ENCODE results near the gene DDX3X. TPM values are rescaled to one million over a fixed set of nuclear protein-coding genes. Genes with fewer than 3 reads are reported as not detected.
"Not testable (repeated sequence)": the region's sequence is repeated elsewhere in the genome, so short reads cannot be mapped to it uniquely, and the experiment has no call there.

DDX3X gene
- polyA plus RNA-seq, 6 donors from 2014 or later, result 96.7 to 193 (median 158) TPM

- Mint-ChIP-seq H3K27ac (peak overlapping the region in 4 of 6 donors; percentile 0 to 88 (median 86)), H3K4me3 (peak overlapping the region in 1 of 8 donors; percentile 50), H3K4me1 (peaks cover 5 to 11% (median 11%) of the 10 kb centered on the region in 3 donors), H3K27me3 (no peaks in the 10 kb centered on the region), H3K9me3 (no peaks in the 10 kb centered on the region), H3K36me3 (peaks cover 27 to 39% of the 10 kb centered on the region in 2 donors)
- DNase-seq, result no peak
- ATAC-seq (ENCODE audit: low read depth in 2 of 2), result peak; percentile 36 to 38
Measured at GRCh38 chrX:41350150-41350975, 16.4 kb downstream of the DDX3X start.

- DNase-seq, result no peak
- peak overlapping the region in 1 of 8 donors; percentile 50 for H3K4me3 Mint-ChIP-seq
- H3K27me3 Mint-ChIP-seq, result no peaks in the 10 kb centered on the region
- peak; percentile 34 to 37 for ATAC-seq (ENCODE audit: low read depth in 2 of 2)
- H3K9me3 Mint-ChIP-seq, result no peaks in the 10 kb centered on the region
- peaks cover 5 to 11% (median 11%) of the 10 kb centered on the region in 3 donors for H3K4me1 Mint-ChIP-seq
- peak overlapping the region in 4 of 6 donors; percentile 86 to 88 (median 86) for H3K27ac Mint-ChIP-seq
- H3K36me3 Mint-ChIP-seq, result peaks cover 26 to 34% of the 10 kb centered on the region in 2 donors
Measured at GRCh38 chrX:41350976-41351569, 17.1 kb downstream of the DDX3X start.

DNA sequence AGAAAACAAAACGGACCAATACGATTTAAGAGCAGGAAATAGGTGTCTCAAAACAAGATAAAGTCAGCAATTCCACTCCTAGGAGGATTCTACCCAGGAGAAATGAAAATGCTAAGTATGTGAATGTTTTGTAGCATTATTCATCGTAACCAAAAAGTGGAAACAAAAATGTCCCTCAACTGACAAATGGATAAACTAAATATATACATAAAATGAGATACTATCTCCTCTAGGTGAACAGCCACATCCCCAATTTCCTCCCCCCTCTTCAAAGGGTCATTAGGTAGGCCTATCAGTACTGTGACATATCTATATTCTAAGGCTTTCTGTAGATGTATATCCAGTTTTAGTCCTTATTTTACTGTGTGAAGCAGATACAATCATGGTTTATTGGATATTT is 18.0 kb downstream of the DDX3X start:
- DNase-seq, result no peak
- no peak for ATAC-seq (ENCODE audit: low read depth in 2 of 2)
- peaks cover 17 to 26% of the 10 kb centered on the region in 2 donors for H3K36me3 Mint-ChIP-seq
- H3K27ac Mint-ChIP-seq, result peak overlapping the region in 5 of 6 donors; percentile 80 to 88 (median 86)
- H3K27me3 Mint-ChIP-seq, result no peaks in the 10 kb centered on the region
- no peak overlapping the region for H3K4me3 Mint-ChIP-seq
- H3K9me3 Mint-ChIP-seq, result no peaks in the 10 kb centered on the region
- H3K4me1 Mint-ChIP-seq, result peaks cover 5 to 11% (median 11%) of the 10 kb centered on the region in 3 donors

- H3K9me3 Mint-ChIP-seq, result no peaks in the 10 kb centered on the region
- peak overlapping the region in 4 of 6 donors; percentile 50 to 86 (median 77) for H3K27ac Mint-ChIP-seq
- H3K4me3 Mint-ChIP-seq, result no peak overlapping the region
- H3K36me3 Mint-ChIP-seq, result peaks cover 13 to 21% of the 10 kb centered on the region in 2 donors
- DNase-seq, result no peak
- H3K27me3 Mint-ChIP-seq, result no peaks in the 10 kb centered on the region
- no peak for ATAC-seq (ENCODE audit: low read depth in 2 of 2)
- peaks cover 5 to 11% (median 11%) of the 10 kb centered on the region in 3 donors for H3K4me1 Mint-ChIP-seq
Measured at GRCh38 chrX:41352329-41352838, 18.4 kb downstream of the DDX3X start.

DNA sequence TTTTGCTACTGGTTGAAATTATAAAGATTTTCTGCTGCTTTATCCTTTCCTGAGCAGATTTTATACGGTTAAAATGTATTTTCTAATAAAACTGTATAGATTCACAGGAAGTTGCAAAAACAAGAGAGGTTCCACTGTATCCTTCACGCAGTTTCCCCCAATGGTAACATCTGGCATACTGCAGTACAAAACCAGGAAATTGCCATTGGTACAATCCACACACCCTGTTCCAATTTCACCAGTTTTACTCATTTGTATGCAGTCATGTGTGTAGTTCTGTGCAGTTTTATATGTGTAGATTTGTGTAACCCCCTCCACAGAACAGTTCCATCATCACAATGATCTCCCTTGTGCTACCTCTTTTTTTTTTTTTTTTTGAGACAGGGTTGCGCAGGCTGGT is 20.0 kb downstream of the DDX3X start:
- H3K36me3 Mint-ChIP-seq, result peaks cover 0 to 7% of the 10 kb centered on the region in 2 donors
- H3K27ac Mint-ChIP-seq, result no peak overlapping the region
- no peaks in the 10 kb centered on the region for H3K9me3 Mint-ChIP-seq
- DNase-seq (no peak), ATAC-seq (ENCODE audit: low read depth in 2 of 2) (no peak)
- peaks cover 5 to 11% (median 11%) of the 10 kb centered on the region in 3 donors for H3K4me1 Mint-ChIP-seq
- H3K4me3 Mint-ChIP-seq, result no peak overlapping the region
- no peaks in the 10 kb centered on the region for H3K27me3 Mint-ChIP-seq

DNA sequence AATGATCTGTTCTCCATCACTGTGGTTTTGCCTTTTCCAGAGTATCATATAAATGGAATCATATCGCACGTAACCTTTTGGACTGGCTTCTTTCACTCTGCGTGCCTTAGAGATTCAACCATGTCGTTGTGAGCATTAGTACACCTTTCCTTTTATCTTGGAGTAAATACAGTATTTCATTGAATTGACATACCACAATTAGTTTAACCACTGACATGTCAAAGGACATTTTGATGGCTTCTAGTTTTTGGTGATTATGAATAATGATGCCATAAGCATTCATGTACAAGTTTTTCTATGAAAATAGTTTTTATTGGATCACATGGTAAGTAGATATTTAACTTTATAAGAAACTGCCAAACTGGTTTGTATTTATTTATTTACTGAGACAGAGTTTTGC is 35.2 kb downstream of the DDX3X start:
- H3K4me1 Mint-ChIP-seq, result no peaks in the 10 kb centered on the region
- no peak overlapping the region for H3K27ac Mint-ChIP-seq
- H3K9me3 Mint-ChIP-seq, result peaks cover 0 to 10% (median 0%) of the 10 kb centered on the region in 7 donors
- no peak overlapping the region for H3K4me3 Mint-ChIP-seq
- peaks cover 0 to under 1% of the 10 kb centered on the region in 2 donors for H3K36me3 Mint-ChIP-seq
- DNase-seq (no peak), ATAC-seq (ENCODE audit: low read depth in 2 of 2) (no peak)
- no peaks in the 10 kb centered on the region for H3K27me3 Mint-ChIP-seq

GRCh38 chrX:41371575-41371974 is 37.6 kb downstream of the DDX3X start:
- Mint-ChIP-seq H3K9me3 (peaks cover 0 to 10% (median 0%) of the 10 kb centered on the region in 7 donors), H3K4me3 (peak overlapping the region in 1 of 8 donors; percentile 16)
- H3K4me1 Mint-ChIP-seq; H3K36me3 Mint-ChIP-seq; DNase-seq; H3K27me3 Mint-ChIP-seq; ATAC-seq (ENCODE audit: low read depth in 2 of 2); H3K27ac Mint-ChIP-seq: not testable (repeated sequence)

DNA sequence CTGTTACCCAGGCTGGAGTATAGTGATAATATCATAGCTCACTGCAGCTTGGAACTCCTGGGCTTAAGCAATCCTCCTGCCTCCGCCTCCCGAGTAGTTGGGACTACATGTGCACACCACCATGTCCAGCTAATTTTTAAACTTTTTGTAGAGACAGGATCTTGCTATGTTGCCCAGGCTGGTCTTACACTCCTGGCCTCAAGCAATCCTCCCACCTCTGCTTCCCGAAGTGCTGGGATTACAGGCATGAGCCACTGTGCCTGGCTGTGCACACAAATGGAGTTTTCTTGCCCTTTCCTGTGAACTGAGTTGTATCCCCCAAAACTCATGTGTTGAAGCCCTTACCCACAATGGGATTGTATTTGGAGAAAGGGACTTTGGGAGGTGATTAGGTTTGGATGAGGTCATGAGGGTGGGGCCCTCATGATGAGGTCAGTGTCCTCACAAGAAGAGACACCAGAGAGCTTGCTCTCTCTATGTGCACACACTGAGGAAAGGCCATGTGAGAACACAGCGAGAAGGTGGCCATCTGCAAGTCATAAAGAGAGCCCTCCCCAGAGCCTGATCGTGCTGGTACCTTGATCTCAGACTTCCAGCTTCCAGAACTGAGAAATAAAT is 40.1 kb downstream of the DDX3X start:
- Mint-ChIP-seq H3K36me3 (no peaks in the 10 kb centered on the region), H3K4me1 (no peaks in the 10 kb centered on the region), H3K27ac (no peak overlapping the region), H3K4me3 (no peak overlapping the region), H3K9me3 (peaks cover 0 to 7% (median 0%) of the 10 kb centered on the region in 7 donors), H3K27me3 (no peaks in the 10 kb centered on the region)
- no peak for ATAC-seq (ENCODE audit: low read depth in 2 of 2)
- no peak for DNase-seq

- DNase-seq (no peak), ATAC-seq (ENCODE audit: low read depth in 2 of 2) (no peak)
- H3K27me3 Mint-ChIP-seq, result no peaks in the 10 kb centered on the region
- peak overlapping the region in 2 of 6 donors; percentile 23 to 54 for H3K27ac Mint-ChIP-seq
- no peak overlapping the region for H3K4me3 Mint-ChIP-seq
- H3K36me3 Mint-ChIP-seq, result no peaks in the 10 kb centered on the region
- H3K9me3 Mint-ChIP-seq, result no peaks in the 10 kb centered on the region
- H3K4me1 Mint-ChIP-seq, result no peaks in the 10 kb centered on the region
Measured at GRCh38 chrX:41377624-41378023, 43.7 kb downstream of the DDX3X start.

DNA sequence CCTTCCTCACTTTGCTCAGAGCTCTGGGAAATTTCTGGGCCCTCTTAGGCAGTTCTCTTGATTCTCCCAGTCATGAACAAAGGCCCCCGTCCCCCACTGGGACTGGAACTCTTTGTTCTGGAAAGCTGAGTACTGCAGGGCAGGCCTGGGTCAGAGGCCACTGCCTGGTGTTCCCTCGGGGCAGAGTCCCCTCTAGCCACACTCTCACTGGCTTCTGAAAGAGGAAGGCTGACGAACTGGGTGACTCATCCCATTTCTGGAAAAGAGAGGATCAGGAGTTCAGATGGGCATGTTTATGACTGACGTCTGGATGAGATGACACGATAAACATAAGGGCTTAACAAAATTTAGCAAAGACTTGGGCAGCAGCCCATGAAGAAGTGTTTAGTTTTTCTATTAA is 47.7 kb downstream of the DDX3X start:
- Mint-ChIP-seq H3K27me3 (no peaks in the 10 kb centered on the region), H3K4me1 (peaks cover 0 to 6% (median 0%) of the 10 kb centered on the region in 3 donors), H3K27ac (no peak overlapping the region), H3K9me3 (no peaks in the 10 kb centered on the region), H3K4me3 (no peak overlapping the region), H3K36me3 (no peaks in the 10 kb centered on the region)
- ATAC-seq (ENCODE audit: low read depth in 2 of 2) (no peak), DNase-seq (no peak)

DNA sequence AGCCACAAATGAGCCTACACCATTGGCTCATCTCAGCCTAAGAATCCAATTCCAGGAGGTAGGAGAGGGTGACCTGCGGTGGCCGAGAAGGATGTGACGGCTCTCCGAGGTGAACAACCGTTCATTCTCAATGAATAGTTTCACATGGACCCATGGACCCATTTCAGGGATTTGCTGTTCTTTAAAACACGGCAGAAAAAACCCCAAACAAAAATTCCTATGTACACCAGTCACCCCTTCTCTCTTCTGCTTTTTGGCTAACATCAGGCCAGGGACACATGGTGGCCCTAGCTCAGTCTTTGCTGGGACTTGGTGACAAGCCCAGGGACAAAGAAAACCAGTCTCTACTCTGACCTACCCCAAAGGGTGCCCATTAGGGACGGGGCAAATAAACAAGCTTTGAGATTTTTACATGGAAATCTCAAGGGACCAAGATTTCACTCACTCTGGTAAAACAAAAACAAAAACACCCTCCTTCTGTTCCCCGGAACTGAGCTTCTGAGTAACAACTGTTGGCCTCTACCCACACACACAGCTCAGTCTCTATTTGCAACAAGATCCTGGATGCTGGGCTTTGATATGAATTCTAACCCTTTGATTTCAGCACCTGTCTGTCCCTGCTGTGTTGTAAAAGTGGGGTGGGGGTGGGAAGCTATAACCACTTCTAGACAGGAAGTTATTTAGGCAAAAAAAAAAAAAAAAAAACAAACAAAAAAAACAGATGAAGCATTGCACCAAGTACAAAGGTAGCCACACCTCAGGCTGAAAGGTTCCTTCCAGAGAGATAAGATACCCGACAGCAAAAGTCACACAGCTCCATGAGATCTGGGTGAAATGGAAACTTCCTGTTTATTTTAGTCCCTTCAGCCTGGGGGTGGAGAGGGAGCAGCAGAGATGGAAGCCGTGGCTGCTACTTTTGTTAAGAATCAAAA is 49.0 kb downstream of the DDX3X start:
- ATAC-seq (ENCODE audit: low read depth in 2 of 2) (no peak), DNase-seq (no peak)
- Mint-ChIP-seq H3K4me1 (peaks cover 0 to 6% (median 0%) of the 10 kb centered on the region in 3 donors), H3K4me3 (no peak overlapping the region), H3K9me3 (no peaks in the 10 kb centered on the region), H3K36me3 (no peaks in the 10 kb centered on the region), H3K27ac (peak overlapping the region in 4 of 6 donors; percentile 56 to 65 (median 64)), H3K27me3 (no peaks in the 10 kb centered on the region)

DNA sequence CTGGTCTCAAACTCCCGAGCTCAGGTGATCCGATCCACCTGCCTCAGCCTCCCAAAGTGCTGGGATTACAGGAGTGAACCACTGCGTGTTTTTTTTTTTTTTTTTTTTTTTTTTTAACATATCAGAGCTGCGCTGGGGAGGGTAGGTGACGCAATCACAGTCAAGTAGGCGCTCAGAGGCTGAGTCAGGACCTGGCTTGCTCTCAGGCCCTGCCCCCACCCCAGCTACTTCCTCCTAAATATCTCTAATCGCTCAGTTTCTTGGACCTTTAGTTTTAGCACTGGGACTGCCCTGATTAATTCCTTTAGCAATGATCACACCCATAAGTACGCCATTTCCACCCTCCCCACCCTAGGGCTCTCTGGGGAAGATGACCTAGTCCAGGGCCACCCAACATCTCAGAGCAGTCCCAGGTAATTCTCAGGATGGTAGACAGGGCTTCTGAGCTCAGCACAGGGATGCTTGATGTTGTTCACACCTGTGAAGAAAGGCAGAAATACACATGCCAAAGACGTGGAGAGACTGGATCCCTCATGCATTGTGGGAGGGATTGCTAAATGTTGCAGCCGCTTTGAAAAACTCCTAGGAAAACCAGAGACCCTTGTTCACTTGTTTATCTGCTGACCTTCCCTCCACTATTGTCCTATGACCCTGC is 50.2 kb downstream of the DDX3X start:
- peaks cover 0 to 6% (median 0%) of the 10 kb centered on the region in 3 donors for H3K4me1 Mint-ChIP-seq
- H3K27me3 Mint-ChIP-seq, result no peaks in the 10 kb centered on the region
- no peaks in the 10 kb centered on the region for H3K36me3 Mint-ChIP-seq
- no peak overlapping the region for H3K27ac Mint-ChIP-seq
- no peak overlapping the region for H3K4me3 Mint-ChIP-seq
- ATAC-seq (ENCODE audit: low read depth in 2 of 2) (no peak), DNase-seq (no peak)
- H3K9me3 Mint-ChIP-seq, result no peaks in the 10 kb centered on the region

All from naive B cell (primary cell).